ENCODE measurements around the gene ABCA5. TPM values are rescaled to one million over a fixed set of nuclear protein-coding genes. Genes with fewer than 3 reads are reported as not detected.

The ABCA5 gene
- total RNA-seq, 4 donors from 2014 or later = 48.9 to 211 (median 62.9) TPM

GRCh38 chr17:69331756-69332155 is 4.8 kb upstream of the ABCA5 start:
- TF ChIP-seq EP300 (IDR thresholded peaks at IDR 0.05) = no peak
- TF ChIP-seq POLR2A (IDR thresholded peaks at IDR 0.05) = no peak
- TF ChIP-seq POLR2AphosphoS5 (IDR thresholded peaks at IDR 0.05) = no peak
- TF ChIP-seq CTCF (IDR thresholded peaks at IDR 0.05) = no peak
- Histone ChIP-seq H3K27ac (no peak overlapping the region), H3K27me3 (no peaks in the 10 kb centered on the region), H3K36me3 (no peaks in the 10 kb centered on the region), H3K4me3 (no peak overlapping the region), H3K4me1 (peaks cover 6% of the 10 kb centered on the region), H3K9me3 (no peaks in the 10 kb centered on the region)
- WGBS = 88% methylated on average over 2 of the region's 2 CpGs
- DNase-seq (ENCODE audit: low spot score in 2 of 2) = no peak

- TF ChIP-seq POLR2AphosphoS5 (IDR thresholded peaks at IDR 0.05) (peak in 1 of 3 donors; percentile 24), CTCF (IDR thresholded peaks at IDR 0.05) (no peak), EP300 (IDR thresholded peaks at IDR 0.05) (no peak), POLR2A (IDR thresholded peaks at IDR 0.05) (no peak)
- no peaks in the 10 kb centered on the region for H3K9me3 ChIP-seq
- H3K36me3 ChIP-seq = no peaks in the 10 kb centered on the region
- under 1% methylated on average over 23 of the region's 51 CpGs for WGBS
- H3K27me3 ChIP-seq = no peaks in the 10 kb centered on the region
- H3K4me3 ChIP-seq = peak overlapping the region; percentile 84
- peaks cover 19% of the 10 kb centered on the region for H3K4me1 ChIP-seq
- H3K27ac ChIP-seq = peak overlapping the region; percentile 97
- DNase-seq (ENCODE audit: low spot score in 2 of 2) = peak in 1 of 2 donors; percentile 78
Observed at GRCh38 chr17:69326377-69327059, 415 bp downstream of the ABCA5 start.

GRCh38 chr17:69325518-69326376 is 1.2 kb downstream of the ABCA5 start:
- peak overlapping the region; percentile 97 for H3K27ac ChIP-seq
- peak overlapping the region; percentile 84 for H3K4me3 ChIP-seq
- TF ChIP-seq POLR2AphosphoS5 (IDR thresholded peaks at IDR 0.05) (no peak), POLR2A (IDR thresholded peaks at IDR 0.05) (no peak), CTCF (IDR thresholded peaks at IDR 0.05) (no peak), EP300 (IDR thresholded peaks at IDR 0.05) (no peak)
- H3K9me3 ChIP-seq = no peaks in the 10 kb centered on the region
- 18% methylated on average over 15 of the region's 15 CpGs for WGBS
- peaks cover 19% of the 10 kb centered on the region for H3K4me1 ChIP-seq
- DNase-seq (ENCODE audit: low spot score in 2 of 2) = no peak
- H3K27me3 ChIP-seq = no peaks in the 10 kb centered on the region
- no peaks in the 10 kb centered on the region for H3K36me3 ChIP-seq

- Histone ChIP-seq H3K4me1 (peaks cover 19% of the 10 kb centered on the region), H3K27me3 (no peaks in the 10 kb centered on the region), H3K27ac (no peak overlapping the region), H3K36me3 (no peaks in the 10 kb centered on the region), H3K4me3 (no peak overlapping the region), H3K9me3 (no peaks in the 10 kb centered on the region)
- TF ChIP-seq CTCF (IDR thresholded peaks at IDR 0.05) = no peak
- TF ChIP-seq POLR2AphosphoS5 (IDR thresholded peaks at IDR 0.05) = no peak
- TF ChIP-seq POLR2A (IDR thresholded peaks at IDR 0.05) = no peak
- no peak for TF ChIP-seq EP300 (IDR thresholded peaks at IDR 0.05)
- no peak for DNase-seq (ENCODE audit: low spot score in 2 of 2)
- WGBS = 41% methylated on average over 1 of the region's 1 CpG
Observed at GRCh38 chr17:69323806-69324205, 3.1 kb downstream of the ABCA5 start.

- no peak overlapping the region for H3K27ac ChIP-seq
- no peak for DNase-seq (ENCODE audit: low spot score in 2 of 2)
- H3K9me3 ChIP-seq = no peaks in the 10 kb centered on the region
- TF ChIP-seq POLR2A (IDR thresholded peaks at IDR 0.05) (no peak), CTCF (IDR thresholded peaks at IDR 0.05) (no peak), POLR2AphosphoS5 (IDR thresholded peaks at IDR 0.05) (no peak), EP300 (IDR thresholded peaks at IDR 0.05) (no peak)
- 96% methylated on average over 4 of the region's 4 CpGs for WGBS
- no peaks in the 10 kb centered on the region for H3K27me3 ChIP-seq
- H3K4me3 ChIP-seq = no peak overlapping the region
- H3K36me3 ChIP-seq = no peaks in the 10 kb centered on the region
- peaks cover 17% of the 10 kb centered on the region for H3K4me1 ChIP-seq
Observed at GRCh38 chr17:69320908-69321238, 6.1 kb downstream of the ABCA5 start.

Data from suprapubic skin (tissue), 4 donors.